Upper lobe of left lung (tissue), 6 donors: ENCODE measurements around the gene KLHL33. TPM values are rescaled to one million over a fixed set of nuclear protein-coding genes. Genes with fewer than 3 reads are reported as not detected.

Experiments
- ATAC-seq, 2 donors: fragments of 200-7000 bp; cut with Tn5 transposase; one replicate each; pipeline ENCODE4 v1.9.1; 2022; ENCODE audit warnings: mild to moderate bottlenecking in 2 of 2, moderate library complexity in 2 of 2; ENCODE audit not compliant: low FRiP score in 2 of 2
- DNase-seq, 2 donors: peaks; one replicate each; pipeline ENCODE4 v3.0.0-alpha.2; 2019 to 2020
- H3K27ac ChIP-seq, 4 donors: fragments of 200-600 bp; sonication (generic); one replicate each; pipeline ENCODE4 v1.5.1; 2016 to 2019
- H3K27me3 ChIP-seq, 4 donors: fragments of 200-600 bp; sonication (generic); one replicate each; pipeline ENCODE4 v1.5.1; 2017 to 2019
- H3K36me3 ChIP-seq, 4 donors: fragments of 200-600 bp; sonication (generic); one replicate each; pipeline ENCODE4 v1.5.1; 2016 to 2019
- H3K4me1 ChIP-seq, 4 donors: fragments of 200-600 bp; sonication (generic); one replicate each; pipeline ENCODE4 v1.5.1; 2018 to 2019
- H3K4me3 ChIP-seq, 4 donors: fragments of 200-600 bp; sonication (generic); one replicate each; pipeline ENCODE4 v1.5.1; 2017 to 2019; ENCODE audit warnings: mild to moderate bottlenecking in 2 of 4, moderate library complexity in 1 of 4
- H3K9me3 ChIP-seq, 4 donors: fragments of 200-600 bp; sonication (generic); one replicate each; pipeline ENCODE4 v1.5.1; 2018 to 2019
- CTCF ChIP-seq, 6 experiments: fragments of 450-650 bp in 4 of 6; fragments of 200-600 bp in 2 of 6; sonication (generic) in 2 of 6; IDR thresholded peaks; one replicate each; pipeline ENCODE4 v1.5.1; 2016 to 2019; ENCODE audit warnings: antibody characterized with exemption in 6 of 6
- EP300 ChIP-seq, 4 donors: sonication (generic); formaldehyde crosslinking; IDR thresholded peaks; one replicate each; pipeline ENCODE4 v1.5.1; 2017; ENCODE audit warnings: antibody characterized with exemption in 4 of 4, control low read depth in 2 of 4
- POLR2A ChIP-seq, 4 donors: fragments of 450-650 bp; IDR thresholded peaks; one replicate each; pipeline ENCODE4 v1.5.1; 2016 to 2017; ENCODE audit warnings: antibody characterized with exemption in 4 of 4, mild to moderate bottlenecking in 2 of 4
- POLR2AphosphoS5 ChIP-seq, 2 donors: sonication (generic); formaldehyde crosslinking; IDR thresholded peaks; one replicate each; pipeline ENCODE4 v1.5.1; 2017; ENCODE audit warnings: antibody characterized with exemption in 2 of 2
- WGBS, 2 donors: methylation state at CpG; one replicate each; pipeline ENCODE4 v1.1.5; 2017 to 2018; 5-methylcytosine and 5-hydroxymethylcytosine counted together
- small RNA-seq, 4 donors: library from RNA; depleted of rRNA; stranded (forward); fragments of <200 nt; gene quantifications; one replicate each; pipeline ENCODE3, GENCODE V24; 2016
- total RNA-seq, 6 donors: library from RNA; depleted of rRNA in 4 of 6; stranded (reverse); fragments of >200 nt in 4 of 6; gene quantifications; one replicate each; pipeline versions ENCODE4 v1.1.0 to v1.2.1, GENCODE V29; 2016 to 2021
- donor health status: DM: no; HTN: no; CAD: no; lungs with moderate emphysema.
- donor health status: DM: no; HTN: yes; CAD: no; lungs with severe emphysema.

Gene KLHL33
- total RNA-seq, 6 donors from 2014 or later = 0.22 to 0.60 (median 0.24) TPM; not detected in 3

GRCh38 chr14:20379743-20380142 lies 56.2 kb downstream of the KLHL33 start:
- Histone ChIP-seq H3K4me1 (no peaks in the 10 kb centered on the region), H3K36me3 (peaks cover 82 to 100% (median 100%) of the 10 kb centered on the region in 4 donors), H3K27me3 (no peaks in the 10 kb centered on the region), H3K27ac (no peak overlapping the region), H3K4me3 (no peak overlapping the region), H3K9me3 (no peaks in the 10 kb centered on the region)
- TF ChIP-seq EP300 (IDR thresholded peaks at IDR 0.05) = no peak
- no peak for TF ChIP-seq POLR2A (IDR thresholded peaks at IDR 0.05)
- no peak for TF ChIP-seq CTCF (IDR thresholded peaks at IDR 0.05)
- DNase-seq (no peak), ATAC-seq (no peak)
- 58 to 65% methylated on average over 1 of the region's 1 CpG for WGBS, 2 donors

- H3K4me3 ChIP-seq = no peak overlapping the region
- ATAC-seq (no peak), DNase-seq (no peak)
- no peak overlapping the region for H3K27ac ChIP-seq
- H3K27me3 ChIP-seq = no peaks in the 10 kb centered on the region
- WGBS, 2 donors = 87 to 100% methylated on average over 2 of the region's 2 CpGs
- no peaks in the 10 kb centered on the region for H3K4me1 ChIP-seq
- H3K36me3 ChIP-seq = peaks cover 79 to 100% (median 100%) of the 10 kb centered on the region in 4 donors
- no peak for TF ChIP-seq POLR2AphosphoS5 (IDR thresholded peaks at IDR 0.05)
- no peak for TF ChIP-seq POLR2A (IDR thresholded peaks at IDR 0.05)
- no peak for TF ChIP-seq EP300 (IDR thresholded peaks at IDR 0.05)
- TF ChIP-seq CTCF (IDR thresholded peaks at IDR 0.05) = no peak
- no peaks in the 10 kb centered on the region for H3K9me3 ChIP-seq
Measured at GRCh38 chr14:20377171-20377570, 58.8 kb downstream of the KLHL33 start.

GRCh38 chr14:20376071-20376588 lies 59.8 kb downstream of the KLHL33 start:
- no peak overlapping the region for H3K4me3 ChIP-seq
- TF ChIP-seq EP300 (IDR thresholded peaks at IDR 0.05) = no peak
- TF ChIP-seq POLR2A (IDR thresholded peaks at IDR 0.05) = no peak
- no peak for TF ChIP-seq CTCF (IDR thresholded peaks at IDR 0.05)
- no peak for TF ChIP-seq POLR2AphosphoS5 (IDR thresholded peaks at IDR 0.05)
- DNase-seq = peak in 1 of 2 donors; percentile 61
- no peaks in the 10 kb centered on the region for H3K9me3 ChIP-seq
- H3K4me1 ChIP-seq = no peaks in the 10 kb centered on the region
- ATAC-seq = no peak
- no peak overlapping the region for H3K27ac ChIP-seq
- peaks cover 73 to 100% (median 100%) of the 10 kb centered on the region in 4 donors for H3K36me3 ChIP-seq
- H3K27me3 ChIP-seq = no peaks in the 10 kb centered on the region
- 94 to 95% methylated on average over 7 to 12 of the region's 12 CpGs for WGBS, 2 donors

Small RNAs within 50 kb of the gene (small RNA-seq; reads per million reads assigned to genes)
- gene RNA5SP382 = 0 to 0.55 (median 0.34) reads per million in 4 donors

Other genes with a start within 250 kb of the KLHL33 start
- not detected for gene OR11G2, start 245.3 kb downstream of the KLHL33 start, total RNA-seq
- gene OR11H6, start 212.5 kb downstream of the KLHL33 start, total RNA-seq = not detected
- gene OR11H7, start 207.2 kb downstream of the KLHL33 start, total RNA-seq = not detected
- gene OR11H4, start 196.9 kb downstream of the KLHL33 start, total RNA-seq = not detected
- gene TTC5, start 130.2 kb downstream of the KLHL33 start, total RNA-seq = 10 to 100 TPM in 4 of 6 donors, 1 to 10 TPM in 2; 8.1 to 28.4 (median 17.7) TPM
- gene CCNB1IP1, start 102.9 kb downstream of the KLHL33 start, total RNA-seq = 10 to 100 TPM; 27.1 to 50.5 (median 44.7) TPM
- gene PARP2, start 92.5 kb downstream of the KLHL33 start, total RNA-seq = 10 to 100 TPM; 11.6 to 31.4 (median 17.6) TPM
- gene TEP1, start 22.7 kb downstream of the KLHL33 start, total RNA-seq = 10 to 100 TPM; 23.3 to 97.4 (median 39.6) TPM
- 10 to 100 TPM; 31.7 to 58.8 (median 48.1) TPM for gene OSGEP, start 18.6 kb upstream of the KLHL33 start, total RNA-seq
- 100 to 1,000 TPM in 4 of 6 donors, 10 to 100 TPM in 2; 81.5 to 134 (median 119) TPM for gene APEX1, start 19.1 kb upstream of the KLHL33 start, total RNA-seq
- gene PIP4P1, start 25.3 kb upstream of the KLHL33 start, total RNA-seq = 10 to 100 TPM; 20.8 to 58.7 (median 34.2) TPM
- 10 to 100 TPM in 5 of 6 donors, 1 to 10 TPM in 1; 6.3 to 98.8 (median 32.9) TPM for gene PNP, start 33.2 kb upstream of the KLHL33 start, total RNA-seq
- 1 to 10 TPM in 1 of 6 donors, under 1 TPM in 1, not detected in 4; 0.64 to 1.0 TPM for gene RNASE10, start 69.4 kb upstream of the KLHL33 start, total RNA-seq
- not detected for gene RNASE9, start 124.9 kb upstream of the KLHL33 start, total RNA-seq
- gene RNASE11, start 151.8 kb upstream of the KLHL33 start, total RNA-seq = not detected
- not detected for gene RNASE12, start 155.2 kb upstream of the KLHL33 start, total RNA-seq
- not detected for gene OR6S1, start 205.5 kb upstream of the KLHL33 start, total RNA-seq
- 100 to 1,000 TPM in 1 of 6 donors, 10 to 100 TPM in 5; 14.7 to 108 (median 26.7) TPM for gene RNASE4, start 248.4 kb upstream of the KLHL33 start, total RNA-seq